NCI-H1092 treated with DMSO at 0.1 percent for 48 hours (cell line): Measurements from ENCODE around the gene TACC3.

Experiments
- DNase-seq: peaks from one replicate; lab custom pipeline; 2025; lab: John Stamatoyannopoulos, UW

TACC3 gene

DNA sequence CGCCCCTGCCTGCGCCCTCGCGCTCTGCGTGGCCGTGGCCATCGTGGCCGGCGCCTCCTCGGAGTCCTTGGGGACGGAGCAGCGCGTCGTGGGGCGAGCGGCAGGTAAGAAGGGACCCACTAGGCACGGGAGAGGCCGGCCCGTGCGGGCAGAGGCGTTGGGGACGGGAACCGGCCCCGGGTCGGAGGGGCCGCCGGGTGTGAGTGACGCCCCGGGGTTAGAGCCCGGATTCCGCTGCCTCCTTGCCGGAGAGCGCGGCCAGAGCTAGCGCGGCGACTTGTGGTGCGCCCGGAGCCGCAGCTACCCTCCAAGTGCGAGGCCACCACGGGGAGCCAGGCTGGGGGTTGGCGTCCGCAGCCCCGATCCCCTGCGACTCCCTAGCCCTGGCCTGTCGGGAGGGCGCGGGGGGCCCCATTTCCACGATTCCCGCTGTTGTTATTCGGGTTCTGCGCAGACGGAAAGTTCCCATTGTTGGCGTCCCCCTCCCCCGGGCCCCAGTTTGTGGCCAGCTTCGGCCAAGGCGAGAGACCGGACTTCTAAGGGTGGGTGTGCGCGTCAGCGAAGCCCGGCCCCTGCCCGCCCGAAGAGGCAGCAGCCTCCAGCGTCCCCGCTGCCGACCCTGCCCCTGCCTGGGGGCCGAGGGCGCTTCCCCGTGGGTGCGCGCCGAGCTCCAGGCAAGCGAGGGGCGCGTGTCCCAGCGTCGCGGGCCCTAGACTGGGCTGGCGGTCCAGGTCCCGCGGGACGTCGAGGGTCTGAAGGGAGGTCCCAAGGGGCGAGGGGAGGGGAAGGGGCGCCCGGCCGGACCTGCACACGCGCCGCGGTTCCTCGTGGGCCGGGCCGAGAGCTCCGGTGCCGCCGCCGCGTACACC, 72.9 kb downstream of the TACC3 start:
- DNase-seq, result no peak
